Thoracic aorta (tissue), 2 donors: ENCODE measurements around the gene PAH. TPM values are rescaled to one million over a fixed set of nuclear protein-coding genes. Genes with fewer than 3 reads are reported as not detected.

ENCODE experiments used
- ATAC-seq: fragments of 150-250 bp; one replicate; pipeline ENCODE4 v1.8.0; 2017; ENCODE audit warnings: low read depth; ENCODE audit not compliant: insufficient number of reproducible peaks, low FRiP score
- DNase-seq: peaks from one replicate; pipeline ENCODE4 v3.0.0-alpha.2; 2020; ENCODE audit warnings: low spot score
- H3K27ac ChIP-seq, 2 donors: fragments of 200-600 bp; sonication (generic); 1 replicate in 1 of 2; 2 replicates in 1 of 2; pipeline ENCODE4 v1.5.1; 2016; ENCODE audit warnings: mild to moderate bottlenecking in 2 of 2, moderate library complexity in 2 of 2
- H3K27me3 ChIP-seq: fragments of 200-600 bp; sonication (generic); replicated peaks from 2 replicates; pipeline ENCODE4 v1.6.0; 2016; ENCODE audit warnings: mild to moderate bottlenecking; ENCODE audit not compliant: insufficient read depth
- H3K36me3 ChIP-seq: fragments of 200-600 bp; sonication (generic); one replicate; pipeline ENCODE4 v1.5.1; 2016
- H3K4me1 ChIP-seq, 2 donors: fragments of 200-600 bp; sonication (generic); 1 replicate in 1 of 2; 2 replicates in 1 of 2; pipeline versions ENCODE4 v1.5.1 to v1.6.0; 2016; ENCODE audit warnings: low read depth in 2 of 2, mild to moderate bottlenecking in 1 of 2; ENCODE audit not compliant: control insufficient read depth in 1 of 2
- H3K4me3 ChIP-seq: fragments of 200-600 bp; sonication (generic); 2 replicates; pipeline ENCODE4 v1.5.1; 2016; ENCODE audit warnings: mild to moderate bottlenecking
- H3K9me3 ChIP-seq: fragments of 200-600 bp; sonication (generic); 2 replicates; pipeline ENCODE4 v1.5.1; 2016
- CTCF ChIP-seq: fragments of 200-600 bp; sonication (generic); IDR thresholded peaks from one replicate; pipeline ENCODE4 v1.5.1; 2019; ENCODE audit warnings: antibody characterized with exemption
- total RNA-seq, 2 donors: library from RNA; depleted of rRNA; stranded (reverse); fragments of >200 nt; gene quantifications; one replicate each; pipeline versions ENCODE4 v1.1.0 to v1.2.3, GENCODE V29; 2016

PAH gene
- total RNA-seq, 2 donors from 2014 or later, result not detected

GRCh38 chr12:102811110-102811737 is 105.8 kb downstream of the PAH start:
- Histone ChIP-seq H3K27ac (no peak overlapping the region), H3K4me3 (no peak overlapping the region), H3K27me3 (no peaks in the 10 kb centered on the region), H3K36me3 (no peaks in the 10 kb centered on the region), H3K4me1 (no peaks in the 10 kb centered on the region), H3K9me3 (no peaks in the 10 kb centered on the region)
- no peak for DNase-seq
- TF ChIP-seq CTCF, result no peak
- no peak for ATAC-seq

GRCh38 chr12:102808412-102808811 is 108.6 kb downstream of the PAH start:
- Histone ChIP-seq H3K36me3 (no peaks in the 10 kb centered on the region), H3K9me3 (no peaks in the 10 kb centered on the region), H3K4me1 (no peaks in the 10 kb centered on the region), H3K27me3 (no peaks in the 10 kb centered on the region), H3K27ac (no peak overlapping the region), H3K4me3 (no peak overlapping the region)
- DNase-seq, result no peak
- no peak for ATAC-seq
- no peak for TF ChIP-seq CTCF

GRCh38 chr12:102806592-102806991 is 110.5 kb downstream of the PAH start:
- Histone ChIP-seq H3K4me1 (no peaks in the 10 kb centered on the region), H3K9me3 (no peaks in the 10 kb centered on the region), H3K27ac (no peak overlapping the region), H3K4me3 (no peak overlapping the region), H3K27me3 (no peaks in the 10 kb centered on the region), H3K36me3 (no peaks in the 10 kb centered on the region)
- no peak for TF ChIP-seq CTCF
- DNase-seq, result no peak
- no peak for ATAC-seq

- H3K36me3 ChIP-seq, result no peaks in the 10 kb centered on the region
- H3K4me1 ChIP-seq, result no peaks in the 10 kb centered on the region
- TF ChIP-seq CTCF, result no peak
- H3K27ac ChIP-seq, result no peak overlapping the region
- no peaks in the 10 kb centered on the region for H3K27me3 ChIP-seq
- H3K4me3 ChIP-seq, result no peak overlapping the region
- no peaks in the 10 kb centered on the region for H3K9me3 ChIP-seq
- DNase-seq, result no peak
- no peak for ATAC-seq
These were observed 110.9 kb downstream of the PAH start for GRCh38 chr12:102806110-102806509.

- Histone ChIP-seq H3K9me3 (no peaks in the 10 kb centered on the region), H3K4me3 (no peak overlapping the region), H3K4me1 (no peaks in the 10 kb centered on the region), H3K36me3 (no peaks in the 10 kb centered on the region), H3K27ac (no peak overlapping the region), H3K27me3 (no peaks in the 10 kb centered on the region)
- ATAC-seq (no peak), DNase-seq (no peak)
- TF ChIP-seq CTCF, result no peak
These were observed 116.5 kb downstream of the PAH start for GRCh38 chr12:102800565-102800964.
